ENCODE measurements around the gene VTI1A.
"Not testable (repeated sequence)": the region's sequence is repeated elsewhere in the genome, so short reads cannot be mapped to it uniquely, and the experiment has no call there.

The VTI1A gene

DNA sequence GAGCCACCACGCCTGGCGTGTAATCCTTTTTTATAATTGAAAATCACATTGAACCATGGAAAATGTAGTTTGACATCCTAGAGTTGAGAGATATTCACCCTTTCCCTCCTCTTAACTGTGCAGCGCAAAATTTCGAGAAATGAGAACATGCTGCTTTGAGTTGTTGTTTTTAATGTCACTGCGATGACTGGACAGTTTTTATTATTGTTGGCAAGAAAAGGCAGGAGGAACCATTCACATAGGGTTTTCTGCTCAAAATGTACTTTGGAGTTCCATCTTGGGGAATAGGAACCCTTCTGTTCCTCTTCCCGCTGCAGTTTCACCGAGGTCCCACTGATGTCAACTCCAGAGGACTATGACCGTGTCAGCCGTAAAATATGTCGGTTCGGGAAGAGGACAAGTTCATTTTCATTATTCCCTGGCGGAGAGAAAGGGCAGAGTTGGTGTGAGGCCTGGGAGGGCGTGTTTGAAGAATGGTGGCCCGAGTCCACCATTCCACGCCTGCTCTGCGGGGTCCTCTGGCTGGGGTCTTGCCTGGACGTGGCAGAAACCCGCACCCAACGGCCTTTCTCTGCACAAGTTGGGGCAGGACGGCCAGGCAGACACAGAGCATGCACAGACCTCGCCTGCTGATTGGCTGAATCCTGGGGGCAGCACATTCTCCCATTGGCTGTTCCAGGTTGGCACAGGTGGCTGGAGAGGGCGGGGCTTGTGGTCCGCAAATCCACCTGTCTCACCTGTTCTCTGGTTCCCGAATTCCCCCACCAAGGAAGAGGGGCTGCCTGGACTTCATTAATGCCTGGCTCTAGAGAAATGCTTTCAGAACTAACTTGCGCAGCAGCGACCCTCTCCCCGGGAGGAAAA lies 397.9 kb downstream of the VTI1A start:
- no peak for DNase-seq

DNA sequence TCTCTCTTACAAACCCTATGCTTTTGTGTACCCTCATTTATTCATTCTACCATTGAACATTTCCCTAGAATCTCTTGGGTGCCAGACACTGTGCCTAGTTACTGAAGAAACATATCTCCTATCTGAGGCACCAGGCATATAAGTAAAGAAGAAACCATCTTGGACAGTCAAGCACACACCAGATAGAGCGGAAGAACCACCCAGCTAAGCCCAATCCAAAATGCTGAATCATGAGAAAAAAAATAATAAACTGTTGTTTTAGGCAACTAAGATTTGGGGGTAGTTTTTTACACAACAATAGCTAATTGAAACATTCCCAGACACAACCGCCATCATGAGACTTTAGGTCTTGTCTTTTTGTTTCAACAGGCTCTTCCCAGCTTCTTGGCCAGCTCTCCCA lies 400.8 kb downstream of the VTI1A start:
- DNase-seq, result no peak

DNA sequence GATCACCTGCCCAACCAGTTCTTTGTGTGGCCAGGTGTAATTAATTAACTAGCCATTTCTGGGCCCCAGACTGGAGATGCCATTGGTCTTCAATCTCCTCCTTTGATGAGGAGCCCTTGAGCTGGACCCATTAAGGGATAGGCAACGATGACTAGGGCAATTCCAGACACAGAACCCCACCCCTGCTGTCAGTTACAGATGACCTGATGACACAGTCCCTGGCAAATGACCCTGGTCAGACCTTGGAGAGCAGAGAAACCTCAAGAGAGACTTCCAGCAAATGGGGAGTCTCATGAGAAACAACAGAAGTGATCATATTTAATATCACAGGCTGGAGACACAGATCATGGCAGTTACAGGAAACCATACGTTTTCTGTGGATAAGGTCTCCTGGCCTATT lies 401.2 kb downstream of the VTI1A start:
- no peak for DNase-seq

DNA sequence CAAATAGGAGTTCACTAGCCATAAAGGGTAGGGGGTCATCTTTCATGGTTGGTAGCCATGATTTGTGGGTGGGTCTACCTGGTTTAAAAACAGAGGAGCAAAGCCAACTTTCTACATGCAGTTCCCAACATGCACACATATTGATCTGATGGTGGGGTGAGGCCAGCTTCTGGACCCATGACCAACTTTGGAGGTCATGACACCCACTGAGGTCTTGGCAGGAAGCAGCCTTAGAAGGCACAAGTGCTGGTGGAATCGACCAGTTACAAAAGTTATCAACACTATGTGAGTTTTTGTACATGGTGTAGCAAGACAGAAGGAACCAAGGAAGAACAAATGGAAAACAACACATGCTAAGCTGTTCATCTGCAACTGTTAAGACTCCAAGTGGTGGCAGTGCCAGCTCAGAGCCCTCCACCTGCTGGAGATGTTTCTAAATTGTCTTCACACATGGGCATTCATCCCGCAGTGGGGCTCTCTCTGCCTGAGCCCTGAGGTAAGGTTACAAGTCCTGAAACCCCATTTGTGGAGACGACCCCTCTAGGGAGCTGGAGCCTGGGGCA lies 401.9 kb downstream of the VTI1A start:
- no peak for DNase-seq

DNA sequence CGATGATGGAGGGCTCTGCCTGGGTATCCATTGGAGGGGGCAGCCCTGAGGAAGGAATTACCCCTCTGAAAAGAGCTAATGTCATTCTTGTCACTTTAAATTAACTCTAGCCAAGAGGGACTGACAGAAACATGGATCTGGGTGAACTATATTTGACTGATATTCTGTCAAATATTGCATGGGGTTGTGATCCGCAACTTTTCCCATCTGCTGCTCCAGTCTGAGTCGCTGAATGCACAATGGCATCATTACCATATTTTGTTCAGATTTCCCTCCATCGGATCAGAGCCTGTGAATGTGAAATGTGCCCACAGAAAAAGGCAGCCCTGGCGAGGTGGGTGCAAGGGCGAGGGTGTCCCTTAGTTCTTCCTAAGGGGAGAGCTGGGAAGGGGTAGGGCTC lies 402.5 kb downstream of the VTI1A start:
- DNase-seq, result no peak

DNA sequence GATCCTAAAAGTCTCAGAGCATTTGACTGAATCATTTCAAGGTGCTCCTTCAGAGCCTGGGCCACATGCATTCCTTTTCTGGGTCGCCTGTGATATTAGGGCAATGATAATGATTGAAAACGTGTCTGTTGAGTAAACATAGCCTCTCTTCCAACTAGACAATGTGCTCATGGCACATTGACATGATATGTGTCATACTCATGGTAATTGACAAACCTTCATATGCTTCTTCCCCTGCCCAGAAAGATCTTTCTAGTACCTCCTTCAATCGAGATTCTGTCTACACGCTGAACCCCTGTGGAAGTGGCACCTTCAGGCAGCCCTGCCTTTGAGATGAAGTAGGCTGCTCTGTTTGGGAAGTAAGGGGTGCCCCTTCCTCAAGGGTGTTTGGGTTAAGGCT lies 404.2 kb downstream of the VTI1A start:
- no peak for DNase-seq

DNA sequence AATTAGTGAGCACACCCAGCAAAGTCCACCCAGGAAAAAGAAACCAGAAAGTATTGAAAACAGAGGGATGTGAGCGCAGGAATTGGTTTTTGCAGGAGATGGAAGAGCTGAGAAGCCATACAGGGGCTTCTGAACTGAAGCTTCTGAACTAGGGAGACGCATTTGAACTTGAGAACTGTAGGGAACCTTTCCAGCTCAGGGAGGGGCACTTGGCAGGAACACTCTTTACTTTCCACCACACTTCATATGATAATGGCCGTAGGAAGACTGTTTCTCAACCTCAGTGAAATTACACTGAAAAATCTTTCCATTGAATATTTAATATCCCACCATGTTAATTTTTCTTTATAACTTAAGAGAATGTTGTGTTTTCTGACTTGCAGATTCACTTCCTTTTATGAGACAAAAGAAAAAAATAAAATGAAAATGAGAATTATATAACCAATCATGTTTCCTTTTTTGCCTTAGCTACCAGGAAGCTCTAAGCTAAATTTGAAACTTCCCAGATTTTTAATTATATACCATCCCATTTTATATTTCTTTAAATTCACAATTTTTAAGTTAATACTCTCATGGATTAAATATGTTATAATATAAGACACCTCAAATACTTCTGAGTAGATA lies 404.7 kb downstream of the VTI1A start:
- no peak for DNase-seq

DNA sequence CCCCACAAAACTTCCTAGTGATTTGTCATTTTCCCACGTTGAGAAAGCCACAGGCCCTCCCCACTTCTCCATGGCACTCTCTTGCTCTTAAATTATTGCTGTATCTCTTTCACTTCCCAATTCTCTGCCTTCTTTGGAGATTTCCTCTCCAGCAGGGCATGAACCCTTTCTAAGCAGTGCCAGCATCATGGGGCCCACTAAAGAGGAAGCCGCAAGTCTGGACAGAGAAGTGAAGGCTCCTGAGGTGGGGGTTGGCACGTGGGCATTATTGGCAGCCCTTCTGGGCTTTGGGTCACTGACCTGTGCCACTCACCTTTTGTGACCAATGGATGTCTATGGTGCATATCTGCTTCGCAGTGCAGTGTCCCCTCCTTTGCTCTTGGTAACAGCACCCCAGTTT lies 405.3 kb downstream of the VTI1A start:
- DNase-seq, result no peak

DNA sequence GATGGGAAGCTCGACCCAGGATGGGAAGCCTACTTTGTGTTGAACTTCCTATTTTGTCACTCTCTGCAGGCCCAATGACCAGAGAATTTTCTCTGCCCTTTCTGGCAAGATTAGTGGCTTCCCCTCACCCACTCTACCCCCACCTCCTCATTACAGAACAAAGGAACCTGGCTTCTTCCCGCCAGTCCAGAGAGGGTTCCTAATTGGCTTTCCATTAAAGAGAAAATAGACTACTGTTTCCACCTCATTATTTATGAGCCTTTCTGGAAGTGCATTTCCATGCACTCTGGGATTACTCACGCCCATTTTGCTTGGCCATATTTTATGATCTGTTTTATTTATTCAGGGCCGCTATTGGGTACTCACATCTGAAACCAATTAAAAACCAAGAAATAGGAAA lies 408.1 kb downstream of the VTI1A start:
- DNase-seq, result no peak

DNA sequence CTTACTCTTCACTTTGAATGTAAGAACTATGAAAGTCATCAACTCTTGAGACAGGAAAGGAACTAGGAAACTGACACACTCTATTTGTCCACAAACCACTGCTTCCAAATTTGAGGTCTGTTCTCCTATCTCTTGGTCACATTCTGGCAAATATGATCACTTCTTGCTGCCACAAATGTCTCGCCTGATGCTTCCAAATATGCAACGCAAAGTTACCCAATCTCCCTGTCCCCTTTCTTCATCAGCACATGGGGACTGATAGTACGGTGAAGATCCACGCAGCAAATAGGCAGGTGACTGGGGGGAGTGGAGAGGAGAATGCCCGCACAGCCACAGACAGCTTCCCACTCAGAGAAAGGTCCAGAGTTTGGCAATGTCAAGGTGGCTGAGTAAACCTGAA lies 410.5 kb downstream of the VTI1A start:
- no peak for DNase-seq

DNA sequence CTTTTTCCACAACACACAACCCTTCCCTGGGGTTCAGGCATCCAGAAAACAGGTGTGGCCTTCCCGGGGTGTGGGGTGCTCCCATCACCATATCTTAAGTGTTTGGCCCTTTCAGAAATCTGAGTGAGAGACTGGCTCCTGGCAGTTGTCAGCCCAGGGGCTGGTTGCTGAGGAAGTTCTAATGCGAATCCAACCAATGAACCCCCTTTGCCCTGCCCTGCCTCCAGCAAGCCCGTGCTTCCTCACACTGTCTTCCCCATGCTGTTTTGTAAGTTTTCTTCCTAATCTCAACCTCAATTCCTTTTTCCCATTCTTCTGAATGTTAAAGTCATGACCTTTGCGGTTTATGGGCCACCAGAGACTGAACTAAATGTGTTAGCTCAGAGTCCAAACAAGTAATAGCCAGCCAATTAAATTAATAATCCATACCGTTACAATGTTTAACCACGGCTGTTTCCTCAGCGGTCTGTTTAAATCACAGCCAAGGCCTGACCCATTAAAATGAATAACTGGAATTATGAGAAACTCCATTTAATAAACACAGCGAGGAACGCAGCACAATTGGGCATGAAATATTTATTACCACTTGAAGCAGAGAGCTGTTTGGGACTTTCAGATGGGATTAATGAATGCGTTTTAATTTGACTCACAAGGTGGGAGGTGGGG lies 412.1 kb downstream of the VTI1A start:
- no peak for DNase-seq

DNA sequence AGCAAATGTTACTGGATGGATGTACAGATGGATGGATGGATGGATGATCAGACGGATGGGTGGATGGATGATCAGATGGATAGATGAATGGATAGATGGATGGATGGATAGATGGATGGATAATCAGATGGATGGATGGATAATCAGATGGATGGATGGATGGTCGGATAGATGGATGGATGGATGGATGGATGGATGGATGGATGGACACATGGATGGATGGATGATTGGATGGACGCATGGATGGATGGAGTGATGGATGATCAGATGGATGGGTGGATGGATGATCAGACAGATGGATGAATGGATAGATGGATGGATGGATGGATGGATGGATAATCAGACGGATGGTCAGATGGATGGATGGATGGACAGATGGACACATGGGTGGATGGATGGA lies 412.8 kb downstream of the VTI1A start:
- no peak for DNase-seq

DNA sequence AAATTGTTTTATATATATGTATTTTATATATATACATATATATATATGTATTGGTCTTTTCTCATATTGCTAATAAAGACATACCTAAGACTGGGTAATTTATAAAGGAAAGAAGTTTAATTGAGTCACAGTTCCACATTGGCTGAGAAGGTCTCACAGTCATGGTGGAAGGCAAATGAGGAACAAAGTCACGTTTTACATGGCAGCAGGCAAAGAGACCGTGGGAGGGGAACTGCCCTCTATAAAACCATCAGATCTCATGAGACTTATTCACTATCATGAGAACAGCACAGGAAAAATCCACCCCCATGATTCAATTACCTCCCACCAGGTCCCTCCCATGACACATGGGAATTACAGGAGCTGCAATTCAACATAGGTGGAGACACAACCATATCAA lies 416.4 kb downstream of the VTI1A start:
- not testable (repeated sequence) for DNase-seq

All from T1000 (cell line).